HL-60 (cell line): ENCODE measurements around the gene GSTP1.
"Not testable (repeated sequence)": the region's sequence is repeated elsewhere in the genome, so short reads cannot be mapped to it uniquely, and the experiment has no call there.

Experiments
- DNase-seq, 2 experiments: peaks; one replicate each; pipeline ENCODE4 v3.0.0-alpha.2; 2010 to 2020; ENCODE audit warnings: low read depth in 1 of 2, low spot score in 1 of 2
- H3K27ac ChIP-seq: fragments of 250-450 bp; sonication (Bioruptor Pico); replicated peaks from 2 replicates; pipeline ENCODE4 v1.5.1; 2020; ENCODE audit warnings: mild to moderate bottlenecking, moderate library complexity
- H3K27me3 ChIP-seq: fragments of 250-450 bp; sonication (Bioruptor Pico); 2 replicates; pipeline ENCODE4 v1.5.1; 2021; ENCODE audit warnings: mild to moderate bottlenecking, moderate library complexity; ENCODE audit not compliant: insufficient read depth, poor library complexity, severe bottlenecking
- H3K4me3 ChIP-seq: replicated peaks from 2 replicates; pipeline ENCODE4 v1.5.1; 2011; ENCODE audit warnings: mild to moderate bottlenecking, control low read depth, low read length; ENCODE audit not compliant: insufficient read depth
- GABPA ChIP-seq: IDR thresholded peaks from 2 replicates; pipeline ENCODE4 v1.6.1; 2012; ENCODE audit warnings: low read depth
- POLR2AphosphoS5 ChIP-seq: IDR thresholded peaks from 2 replicates; pipeline ENCODE4 v1.6.1; 2012; ENCODE audit warnings: low read depth
- SPI1 ChIP-seq: IDR thresholded peaks from 2 replicates; pipeline ENCODE4 v1.6.1; 2012; ENCODE audit warnings: low read depth, mild to moderate bottlenecking, borderline replicate concordance
- TF ChIP-seq, protein P1 (sequence below): IDR thresholded peaks from 2 replicates; pipeline ENCODE4 v1.6.1; 2012; ENCODE audit warnings: low read depth; ENCODE audit not compliant: insufficient replicate concordance
- TF ChIP-seq, protein P2 (sequence below): IDR thresholded peaks from one replicate; pipeline ENCODE4 v1.5.1; 2011; ENCODE audit warnings: low read length, control low read depth, inconsistent platforms; ENCODE audit not compliant: insufficient read depth

Gene GSTP1

DNA sequence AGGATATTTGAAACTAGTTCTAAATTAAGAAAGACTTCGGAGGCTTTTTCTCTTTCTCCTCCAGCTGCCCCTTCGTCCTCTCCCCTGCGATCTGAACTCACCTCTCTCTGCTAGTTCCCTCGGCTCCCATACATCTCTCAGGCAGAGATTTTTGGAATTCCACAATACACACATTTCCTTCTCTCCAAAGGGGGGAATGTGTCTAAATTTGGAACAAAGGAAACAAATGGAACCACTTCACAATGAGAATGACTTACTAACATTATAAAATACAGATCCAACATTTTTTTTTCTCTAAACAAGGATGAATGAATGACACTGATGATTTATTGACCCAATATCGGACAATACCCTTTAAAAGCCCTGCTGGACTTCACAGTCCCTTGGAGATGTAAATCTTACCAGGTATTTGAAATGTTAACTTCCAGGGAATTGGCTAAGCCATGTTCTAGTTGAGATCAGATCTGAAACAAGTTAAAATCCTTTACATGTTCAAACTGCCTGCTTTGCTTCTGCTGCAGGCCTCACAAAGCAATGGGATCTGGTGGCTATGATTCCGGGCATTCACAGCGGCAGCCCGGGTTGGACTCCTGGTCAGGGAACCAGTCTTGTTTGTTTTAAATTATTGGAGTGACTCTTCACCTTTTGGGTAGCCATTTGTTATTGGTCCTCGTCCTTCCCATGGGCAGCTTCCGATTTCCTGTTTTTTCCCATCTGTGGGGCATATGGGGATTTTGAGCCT, 20.5 kb upstream of the GSTP1 start:
- Histone ChIP-seq H3K4me3 (no peak overlapping the region), H3K27ac (no peak overlapping the region), H3K27me3 (peaks cover 3% of the 10 kb centered on the region)
- TF ChIP-seq, protein P1, sequence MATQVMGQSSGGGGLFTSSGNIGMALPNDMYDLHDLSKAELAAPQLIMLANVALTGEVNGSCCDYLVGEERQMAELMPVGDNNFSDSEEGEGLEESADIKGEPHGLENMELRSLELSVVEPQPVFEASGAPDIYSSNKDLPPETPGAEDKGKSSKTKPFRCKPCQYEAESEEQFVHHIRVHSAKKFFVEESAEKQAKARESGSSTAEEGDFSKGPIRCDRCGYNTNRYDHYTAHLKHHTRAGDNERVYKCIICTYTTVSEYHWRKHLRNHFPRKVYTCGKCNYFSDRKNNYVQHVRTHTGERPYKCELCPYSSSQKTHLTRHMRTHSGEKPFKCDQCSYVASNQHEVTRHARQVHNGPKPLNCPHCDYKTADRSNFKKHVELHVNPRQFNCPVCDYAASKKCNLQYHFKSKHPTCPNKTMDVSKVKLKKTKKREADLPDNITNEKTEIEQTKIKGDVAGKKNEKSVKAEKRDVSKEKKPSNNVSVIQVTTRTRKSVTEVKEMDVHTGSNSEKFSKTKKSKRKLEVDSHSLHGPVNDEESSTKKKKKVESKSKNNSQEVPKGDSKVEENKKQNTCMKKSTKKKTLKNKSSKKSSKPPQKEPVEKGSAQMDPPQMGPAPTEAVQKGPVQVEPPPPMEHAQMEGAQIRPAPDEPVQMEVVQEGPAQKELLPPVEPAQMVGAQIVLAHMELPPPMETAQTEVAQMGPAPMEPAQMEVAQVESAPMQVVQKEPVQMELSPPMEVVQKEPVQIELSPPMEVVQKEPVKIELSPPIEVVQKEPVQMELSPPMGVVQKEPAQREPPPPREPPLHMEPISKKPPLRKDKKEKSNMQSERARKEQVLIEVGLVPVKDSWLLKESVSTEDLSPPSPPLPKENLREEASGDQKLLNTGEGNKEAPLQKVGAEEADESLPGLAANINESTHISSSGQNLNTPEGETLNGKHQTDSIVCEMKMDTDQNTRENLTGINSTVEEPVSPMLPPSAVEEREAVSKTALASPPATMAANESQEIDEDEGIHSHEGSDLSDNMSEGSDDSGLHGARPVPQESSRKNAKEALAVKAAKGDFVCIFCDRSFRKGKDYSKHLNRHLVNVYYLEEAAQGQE, result no peak
- TF ChIP-seq, protein P2, sequence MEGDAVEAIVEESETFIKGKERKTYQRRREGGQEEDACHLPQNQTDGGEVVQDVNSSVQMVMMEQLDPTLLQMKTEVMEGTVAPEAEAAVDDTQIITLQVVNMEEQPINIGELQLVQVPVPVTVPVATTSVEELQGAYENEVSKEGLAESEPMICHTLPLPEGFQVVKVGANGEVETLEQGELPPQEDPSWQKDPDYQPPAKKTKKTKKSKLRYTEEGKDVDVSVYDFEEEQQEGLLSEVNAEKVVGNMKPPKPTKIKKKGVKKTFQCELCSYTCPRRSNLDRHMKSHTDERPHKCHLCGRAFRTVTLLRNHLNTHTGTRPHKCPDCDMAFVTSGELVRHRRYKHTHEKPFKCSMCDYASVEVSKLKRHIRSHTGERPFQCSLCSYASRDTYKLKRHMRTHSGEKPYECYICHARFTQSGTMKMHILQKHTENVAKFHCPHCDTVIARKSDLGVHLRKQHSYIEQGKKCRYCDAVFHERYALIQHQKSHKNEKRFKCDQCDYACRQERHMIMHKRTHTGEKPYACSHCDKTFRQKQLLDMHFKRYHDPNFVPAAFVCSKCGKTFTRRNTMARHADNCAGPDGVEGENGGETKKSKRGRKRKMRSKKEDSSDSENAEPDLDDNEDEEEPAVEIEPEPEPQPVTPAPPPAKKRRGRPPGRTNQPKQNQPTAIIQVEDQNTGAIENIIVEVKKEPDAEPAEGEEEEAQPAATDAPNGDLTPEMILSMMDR, result no peak
- DNase-seq, result no peak

DNA sequence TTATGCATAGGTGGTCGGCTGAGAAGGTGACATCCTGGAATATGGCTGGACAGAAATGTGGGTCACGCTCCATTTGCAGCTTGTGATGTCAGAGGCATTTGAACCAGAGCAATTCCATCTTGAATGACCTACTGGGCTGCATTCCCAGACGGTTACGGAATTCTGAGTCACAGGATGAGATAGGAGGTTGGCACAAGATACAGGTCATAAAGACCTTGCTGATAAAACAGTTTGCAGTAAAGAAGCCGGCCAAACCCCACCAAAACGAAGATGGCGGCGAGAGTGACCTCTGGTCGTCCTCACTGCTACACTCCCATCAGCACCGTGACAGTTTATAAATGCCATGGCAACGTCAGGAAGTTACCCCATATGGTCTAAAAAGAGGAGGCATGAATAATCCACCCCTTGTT, 19.9 kb upstream of the GSTP1 start:
- not testable (repeated sequence) for DNase-seq, H3K4me3 ChIP-seq, H3K27ac ChIP-seq

DNA sequence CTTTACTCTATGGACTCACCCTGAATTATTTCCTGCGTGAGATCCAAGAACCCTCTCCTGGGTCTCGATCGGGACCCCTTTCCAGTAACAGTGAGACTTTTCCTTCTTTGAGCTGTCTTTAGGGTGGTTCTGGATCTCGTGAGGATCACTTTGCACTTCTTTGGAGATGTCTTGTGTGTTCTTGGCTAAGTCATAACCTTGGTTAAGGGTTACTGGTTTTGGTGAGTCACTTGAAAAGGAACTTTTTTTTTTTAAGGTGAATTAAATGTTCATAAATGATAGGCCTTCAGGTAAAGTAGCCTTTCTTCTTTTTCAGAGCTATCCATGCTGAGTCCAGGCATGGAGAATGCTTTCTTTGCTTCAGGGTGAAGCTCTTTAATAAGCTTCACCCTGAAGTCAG, 19.4 kb upstream of the GSTP1 start:
- TF ChIP-seq, protein P2, result no peak
- TF ChIP-seq SPI1 (no peak), GABPA (no peak), POLR2AphosphoS5 (no peak)
- TF ChIP-seq, protein P1, result no peak
- H3K27me3 ChIP-seq, result peaks cover 3% of the 10 kb centered on the region
- H3K4me3 ChIP-seq, result no peak overlapping the region
- DNase-seq, result no peak
- H3K27ac ChIP-seq, result no peak overlapping the region

More for the DNA sequence above, 19.9 kb upstream of the GSTP1 start:
- not testable (repeated sequence) for H3K27me3 ChIP-seq

DNA sequence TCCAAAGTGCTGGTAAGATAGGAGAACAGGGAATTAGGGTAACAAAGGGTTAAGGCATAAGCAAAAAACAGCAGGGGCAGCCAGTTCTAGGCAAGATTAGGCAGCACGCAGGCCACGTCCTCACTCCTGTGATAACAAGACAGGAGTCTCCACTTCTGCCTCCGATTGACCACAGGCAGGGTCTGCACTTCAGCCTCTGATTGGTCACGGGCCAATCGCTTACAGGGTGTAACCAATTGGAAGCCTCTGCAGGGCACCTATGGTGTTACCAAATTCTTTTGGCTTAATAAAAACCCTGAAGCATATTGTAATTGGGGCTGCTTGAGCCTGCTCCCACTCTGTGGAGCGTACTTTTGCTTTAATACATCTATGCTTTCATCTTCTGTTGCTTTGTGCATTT, 12.2 kb upstream of the GSTP1 start:
- no peak overlapping the region for H3K4me3 ChIP-seq
- no peak overlapping the region for H3K27ac ChIP-seq
- no peak for DNase-seq
- no peaks in the 10 kb centered on the region for H3K27me3 ChIP-seq
- no peak for TF ChIP-seq SPI1
- TF ChIP-seq, protein P2, result no peak
- no peak for TF ChIP-seq GABPA
- TF ChIP-seq POLR2AphosphoS5, result no peak
- TF ChIP-seq, protein P1, result no peak
